NOMO-1 (cell line): ENCODE data around the gene CHRNA5.

Experiments
- DNase-seq, 2 experiments: peaks; one replicate each; lab custom pipeline; 2025; ENCODE audit not compliant: unreplicated experiment in 2 of 2; lab: John Stamatoyannopoulos, UW

The CHRNA5 gene

GRCh38 chr15:78619022-78619950 is 54.0 kb downstream of the CHRNA5 start:
- no peak for DNase-seq

- DNase-seq: no peak
These were observed 54.8 kb downstream of the CHRNA5 start for GRCh38 chr15:78620021-78620526.

GRCh38 chr15:78620527-78621421 is 55.5 kb downstream of the CHRNA5 start, which contains the start of gene CHRNA3:
TSS of gene CHRNA3 (minus strand) at chr15:78620996. CDS start at chr15:78620794, 202 bp downstream.
- DNase-seq: no peak

DNA sequence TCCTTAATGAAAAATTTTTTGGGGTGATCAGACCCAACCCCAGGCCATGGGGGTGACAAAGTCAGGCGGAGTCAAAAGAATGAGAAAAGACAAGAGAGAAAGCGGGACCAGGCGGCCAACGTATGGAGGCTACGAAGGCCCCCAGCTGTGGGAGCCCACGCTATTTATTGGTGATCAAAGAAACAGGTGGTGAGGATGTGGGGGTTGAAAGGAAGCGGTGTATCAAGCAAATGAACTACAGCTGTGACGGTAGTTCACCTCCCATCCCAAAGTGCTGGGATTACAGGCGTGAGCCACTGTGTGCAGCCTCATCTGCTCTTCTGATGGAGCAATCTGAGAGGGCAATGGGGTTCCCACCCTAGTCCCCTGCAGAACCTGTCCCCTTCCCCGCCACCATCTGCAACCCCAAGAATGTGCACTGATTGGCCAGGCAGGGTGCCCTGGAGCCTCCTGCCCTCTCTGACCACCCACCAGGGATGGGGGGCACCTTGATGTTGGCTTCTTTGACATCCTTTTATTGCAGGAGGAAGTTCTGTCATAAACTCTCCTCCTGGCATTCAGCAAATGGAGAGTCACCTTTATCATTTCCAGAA is 56.6 kb downstream of the CHRNA5 start:
- DNase-seq: no peak

GRCh38 chr15:78623786-78624497 is 58.6 kb downstream of the CHRNA5 start:
- DNase-seq: no peak

GRCh38 chr15:78624651-78625590 is 59.6 kb downstream of the CHRNA5 start:
- DNase-seq: no peak

DNA sequence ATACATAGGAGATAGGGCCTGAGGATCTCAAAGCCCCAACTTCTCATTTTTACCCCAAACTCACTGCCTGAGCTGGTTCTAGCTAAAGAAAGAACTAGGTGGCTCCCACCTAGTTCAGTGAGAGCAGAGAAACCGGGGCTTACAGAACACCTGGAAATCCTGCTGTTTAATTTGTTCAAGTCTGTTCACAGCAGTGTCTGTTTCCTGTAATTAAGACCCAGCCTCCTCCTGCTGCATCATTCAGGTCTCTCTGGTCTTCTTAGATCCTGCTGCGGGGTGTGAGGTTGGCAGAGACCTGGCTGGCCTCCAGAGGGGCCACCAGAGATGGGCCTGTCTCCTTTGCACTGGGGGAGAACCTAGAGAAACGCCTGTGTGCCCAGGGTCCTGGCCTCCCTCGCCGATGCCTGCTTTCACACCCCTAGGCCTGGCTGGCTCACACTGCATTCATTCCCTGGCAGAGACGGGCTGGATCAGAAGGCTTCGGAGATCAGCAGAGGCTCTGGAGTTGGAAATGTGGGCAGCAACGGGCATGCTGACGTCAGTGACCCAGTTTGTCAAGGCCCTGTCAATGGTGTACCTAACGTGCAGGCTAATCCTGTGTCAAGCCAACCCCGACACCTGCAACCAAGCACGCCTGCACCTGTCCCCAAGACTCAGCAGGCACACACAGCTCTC is 60.4 kb downstream of the CHRNA5 start:
- no peak for DNase-seq

GRCh38 chr15:78626381-78626995 is 61.2 kb downstream of the CHRNA5 start:
- no peak for DNase-seq

GRCh38 chr15:78627348-78627747 is 62.0 kb downstream of the CHRNA5 start:
- DNase-seq: no peak

- no peak for DNase-seq
These were observed 62.9 kb downstream of the CHRNA5 start for GRCh38 chr15:78628227-78628626.

DNA sequence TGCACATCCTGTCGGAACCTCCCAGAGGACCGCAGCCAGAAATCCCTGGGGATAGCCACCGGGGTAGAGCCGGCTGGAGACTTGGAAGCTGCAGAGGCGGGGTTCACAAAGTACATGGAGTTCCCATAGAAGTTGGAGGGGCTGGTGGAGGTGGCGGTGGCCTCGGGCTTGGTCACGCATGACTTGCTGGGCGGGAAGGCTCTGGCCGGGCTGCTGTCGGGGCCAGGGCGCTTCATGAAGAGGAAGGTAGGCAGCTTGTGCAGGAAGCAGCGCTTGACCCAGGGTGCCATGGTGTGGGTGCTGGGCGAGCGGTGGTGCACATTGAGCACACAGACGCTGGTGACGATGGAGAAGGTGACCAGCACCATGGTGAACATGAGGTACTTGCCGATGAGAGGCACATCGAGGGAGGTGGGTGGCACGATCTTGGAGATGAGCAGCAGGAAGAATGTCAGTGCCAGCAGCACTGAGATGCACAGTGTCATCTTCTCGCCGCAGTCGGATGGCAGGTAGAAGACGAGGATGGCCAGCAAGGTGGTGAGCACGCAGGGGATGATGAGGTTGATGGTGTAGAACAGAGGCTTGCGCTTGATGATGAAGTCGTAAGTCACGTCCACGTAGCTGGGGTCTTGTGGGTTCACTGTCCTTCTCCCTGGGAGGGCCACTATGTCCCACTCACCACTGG is 63.9 kb downstream of the CHRNA5 start:
- DNase-seq: no peak

DNA sequence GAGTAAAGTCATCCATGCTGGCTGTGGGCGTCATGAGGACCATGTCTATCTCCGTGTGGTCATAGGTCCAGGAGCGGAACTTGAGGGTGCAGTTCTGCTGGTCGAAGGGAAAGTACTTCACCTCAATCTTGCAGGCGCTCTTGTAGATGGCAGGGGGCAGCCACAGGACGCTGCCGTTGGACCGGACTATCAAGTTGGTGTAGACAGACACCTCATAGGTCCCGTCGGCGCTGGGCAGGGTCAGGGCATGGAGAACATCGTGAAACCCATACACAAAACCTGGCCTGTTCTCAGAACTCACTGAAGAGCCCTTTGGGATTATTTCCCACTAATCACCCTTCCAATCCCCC is 64.4 kb downstream of the CHRNA5 start:
- DNase-seq: no peak

DNA sequence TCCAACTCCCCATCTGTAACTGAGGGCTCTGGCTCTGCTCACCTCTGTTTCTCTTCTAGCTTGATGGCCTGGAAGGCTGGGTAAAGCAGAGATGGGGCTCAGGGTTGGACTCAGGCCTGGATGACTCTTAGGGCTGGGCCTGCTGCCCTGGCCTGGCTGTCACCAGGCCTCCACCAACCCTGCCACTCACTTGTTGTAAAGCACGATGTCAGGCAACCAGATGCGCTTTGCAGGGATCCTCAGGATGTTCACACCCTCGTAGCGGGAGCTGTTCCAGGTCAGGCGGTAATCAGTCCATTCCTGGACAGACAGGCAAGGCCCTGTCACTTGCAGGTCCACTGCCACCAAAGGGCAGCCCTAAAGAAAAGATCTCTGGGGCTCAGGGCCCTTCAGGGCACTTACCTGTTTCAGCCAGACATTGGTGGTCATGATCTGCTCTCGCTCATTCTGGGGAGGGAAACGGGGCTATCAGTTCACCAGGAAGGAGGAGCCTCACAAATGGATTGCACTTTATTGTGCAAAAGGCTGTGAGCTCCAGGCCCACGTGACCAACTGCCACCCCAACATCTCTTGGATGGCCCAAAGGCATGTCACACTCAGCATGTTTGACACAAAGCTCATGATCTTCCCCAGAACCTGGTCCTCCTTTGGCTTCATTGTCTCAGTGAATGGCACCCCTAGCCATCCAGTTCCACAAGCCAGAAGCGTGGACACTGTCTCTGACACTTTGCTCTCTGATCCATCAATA is 65.7 kb downstream of the CHRNA5 start:
- no peak for DNase-seq

DNA sequence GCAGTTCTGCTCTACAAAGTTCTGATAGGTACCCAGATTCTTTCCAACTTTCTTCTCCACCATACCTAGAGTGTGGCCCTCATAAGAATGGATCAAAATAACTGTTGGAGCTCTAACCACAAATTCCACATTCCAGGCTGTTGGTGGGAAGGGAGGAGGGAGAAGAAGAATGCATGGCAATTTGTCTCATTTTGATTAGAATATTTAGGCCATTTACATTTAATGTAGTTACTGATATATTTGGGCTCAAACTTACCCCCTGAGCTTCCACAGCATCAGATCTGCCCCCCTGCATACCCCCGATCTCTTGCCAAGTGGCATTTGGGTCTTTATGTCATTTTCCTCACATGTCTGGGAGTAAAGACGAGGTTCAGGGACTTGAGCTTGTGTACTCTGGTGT is 68.0 kb downstream of the CHRNA5 start:
- DNase-seq: no peak

- no peak for DNase-seq
These were observed 69.2 kb downstream of the CHRNA5 start for GRCh38 chr15:78634210-78635145.

GRCh38 chr15:78635346-78635745 is 70.0 kb downstream of the CHRNA5 start:
- no peak for DNase-seq
